Measurements from ENCODE around the gene KDR. TPM values are rescaled to one million over a fixed set of nuclear protein-coding genes. Genes with fewer than 3 reads are reported as not detected.

The KDR gene
- total and polyA plus RNA-seq, 10 of the 15 experiments (the other 5 are each of a cell fraction or from before 2014, with no cell fraction given) = 0.04 to 0.13 TPM; not detected in 8

- SMC1A ChIA-PET (ENCODE audit: uncharacterized antibody, unreplicated experiment) = interaction anchor here (0.9 kb wide), 1 partner anchor 8 kb away, joined by 3 read pairs; no protein-coding TSS in a partner anchor
- no peak for DNase-seq (ENCODE audit: low read depth, low spot score)
- no peak overlapping the region for H2AFZ ChIP-seq (ENCODE audit: control insufficient read depth, low read depth, low read length)
- no peaks in the 10 kb centered on the region for H3K9me3 ChIP-seq (replicated peaks; ENCODE audit: control insufficient read depth, insufficient read depth, low read length)
- RAD21 ChIA-PET (ENCODE audit: unreplicated experiment) = no interaction called here
- no peaks in the 10 kb centered on the region; a peak in 1 of 4 replicates for H3K27me3 ChIP-seq (replicated peaks in 1 of 2; ENCODE audit: control insufficient read depth in 2 of 2, insufficient read depth in 2 of 2, low read length in 1 of 2)
- in situ Hi-C loops (cut with MboI) = no loop called here
- POLR2A ChIA-PET = no interaction called here
- no peak for TF ChIP-seq ZZZ3 (IDR thresholded peaks at IDR 0.05; ENCODE audit: control insufficient read depth, insufficient read length, low read depth)
- TF ChIP-seq NFXL1 (IDR thresholded peaks at IDR 0.05; ENCODE audit: borderline replicate concordance) = no peak
- TF ChIP-seq TCF7 (IDR thresholded peaks at IDR 0.05; ENCODE audit: borderline replicate concordance) = no peak
- no peak for TF ChIP-seq SUPT20H (IDR thresholded peaks at IDR 0.05; ENCODE audit: borderline replicate concordance, control insufficient read depth, low read depth, low read length)
- TF ChIP-seq MEF2B (IDR thresholded peaks at IDR 0.05; ENCODE audit: partially characterized antibody, poor library complexity, severe bottlenecking) = no peak
- no peak for TF ChIP-seq SMC3 (IDR thresholded peaks at IDR 0.05; ENCODE audit: borderline replicate concordance, low read length)
- no peaks in the 10 kb centered on the region for H3K36me3 ChIP-seq (ENCODE audit: control insufficient read depth in 2 of 2, insufficient read depth in 2 of 2, low read length in 1 of 2)
- no peaks in the 10 kb centered on the region for H4K20me1 ChIP-seq (ENCODE audit: control insufficient read depth, insufficient read depth)
- no TSS peak for BruUV-seq (replicated peaks)
- H3K4me1 ChIP-seq (ENCODE audit: control insufficient read depth, insufficient read depth, low read length) = no peaks in the 10 kb centered on the region
- H3K4me3 ChIP-seq = no peak overlapping the region
- no peak overlapping the region for H3K4me2 ChIP-seq (ENCODE audit: control insufficient read depth, insufficient read depth)
- no peak for FAIRE-seq
- intact Hi-C loops (cut with micrococcal nuclease; ENCODE audit: unreplicated experiment) = no loop called here
- ATAC-seq = no peak
- no peak overlapping the region for H3K9ac ChIP-seq (ENCODE audit: control insufficient read depth, insufficient read depth, low read length)
- no peaks in the 10 kb centered on the region for H3K79me2 ChIP-seq (ENCODE audit: control insufficient read depth, insufficient read depth, low read length)
- no peak overlapping the region for H3K27ac ChIP-seq (ENCODE audit: control insufficient read depth, insufficient read depth)
- CTCF ChIA-PET = interaction anchor here (0.6 kb wide), 1 partner anchor 15 kb away, joined by 3 read pairs; no protein-coding TSS in a partner anchor
- 45% methylated on average over 6 of the region's 6 CpGs for WGBS (ENCODE audit: insufficient coverage, insufficient replicate concordance, low lambda C conversion rate, missing lambda C conversion rate)
Observed at GRCh38 chr4:55089916-55090315, 35.5 kb downstream of the KDR start.

GRCh38 chr4:55087913-55088260 lies 37.5 kb downstream of the KDR start:
- Histone ChIP-seq H3K79me2 (ENCODE audit: control insufficient read depth, insufficient read depth, low read length) (no peaks in the 10 kb centered on the region), H3K4me1 (ENCODE audit: control insufficient read depth, insufficient read depth, low read length) (no peaks in the 10 kb centered on the region), H2AFZ (ENCODE audit: control insufficient read depth, low read depth, low read length) (no peak overlapping the region), H3K36me3 (ENCODE audit: control insufficient read depth in 2 of 2, insufficient read depth in 2 of 2, low read length in 1 of 2) (no peaks in the 10 kb centered on the region), H3K27ac (ENCODE audit: control insufficient read depth, insufficient read depth) (no peak overlapping the region), H3K9me3 (replicated peaks; ENCODE audit: control insufficient read depth, insufficient read depth, low read length) (no peaks in the 10 kb centered on the region), H3K4me2 (ENCODE audit: control insufficient read depth, insufficient read depth) (no peak overlapping the region), H3K4me3 (no peak overlapping the region), H4K20me1 (ENCODE audit: control insufficient read depth, insufficient read depth) (no peaks in the 10 kb centered on the region), H3K27me3 (replicated peaks in 1 of 2; ENCODE audit: control insufficient read depth in 2 of 2, insufficient read depth in 2 of 2, low read length in 1 of 2) (no peaks in the 10 kb centered on the region; a peak in 1 of 4 replicates), H3K9ac (ENCODE audit: control insufficient read depth, insufficient read depth, low read length) (no peak overlapping the region)
- BruUV-seq (replicated peaks) = no TSS peak
- CTCF ChIA-PET = no interaction called here
- TF ChIP-seq ZNF622 (IDR thresholded peaks at IDR 0.05) (no peak), ZSCAN29 (IDR thresholded peaks at IDR 0.05) (no peak), ZNF274 (IDR thresholded peaks at IDR 0.05; ENCODE audit: insufficient read depth, insufficient read length) (no peak), ESRRA (IDR thresholded peaks at IDR 0.05; ENCODE audit: low read length) (no peak), RELA (IDR thresholded peaks at IDR 0.05; ENCODE audit: borderline replicate concordance, partially characterized antibody) (no peak), ZBTB33 (IDR thresholded peaks at IDR 0.05) (no peak), POLR2A (IDR thresholded peaks at IDR 0.05; ENCODE audit: low read depth, low read length) (no peak), IKZF2 (IDR thresholded peaks at IDR 0.05) (no peak), KAT2A (conservative IDR thresholded peaks at IDR 0.05; ENCODE audit: control insufficient read depth, low read depth, low read length) (no peak), E2F8 (IDR thresholded peaks at IDR 0.05; ENCODE audit: low read depth, partially characterized antibody) (no peak)
- WGBS (ENCODE audit: insufficient coverage, insufficient replicate concordance, low lambda C conversion rate, missing lambda C conversion rate) = 0% methylated on average over 1 of the region's 1 CpG
- POLR2A ChIA-PET = no interaction called here
- intact Hi-C loops (cut with micrococcal nuclease; ENCODE audit: unreplicated experiment) = no loop called here
- ATAC-seq (no peak), DNase-seq (ENCODE audit: low read depth, low spot score) (no peak), FAIRE-seq (no peak)
- in situ Hi-C loops (cut with MboI) = no loop called here
- SMC1A ChIA-PET (ENCODE audit: uncharacterized antibody, unreplicated experiment) = no interaction called here
- RAD21 ChIA-PET (ENCODE audit: unreplicated experiment) = no interaction called here
